GM12878 (cell line): Measurements from ENCODE around the gene PLCG2. TPM values are rescaled to one million over a fixed set of nuclear protein-coding genes. Genes with fewer than 3 reads are reported as not detected.

ENCODE experiments used
- ATAC-seq: fragments of 200-7000 bp; cut with Tn5 transposase; 3 replicates; pipeline ENCODE4 v1.9.1; 2020; ENCODE audit warnings: mild to moderate bottlenecking, moderate library complexity
- BruUV-seq: library from RNA; stranded (reverse); fragments of 400-500 nt; replicated peaks from 2 replicates; lab custom pipeline; 2021; lab: Mats Ljungman, UMichigan
- CTCF ChIA-PET: fragments of 300-600 bp; sonication (Branson Sonifier 250); formaldehyde crosslinking; extraction: SDS; loops from one replicate; lab custom pipeline; 2021; ENCODE audit warnings: inconsistent platforms; lab: Yijun Ruan, JAX
- POLR2A ChIA-PET: fragments of 350-600 bp; formaldehyde crosslinking; extraction: SDS; loops from one replicate; lab custom pipeline; 2021; ENCODE audit warnings: inconsistent platforms; lab: Charles Lee
- RAD21 ChIA-PET: fragments of 300-600 bp; sonication (Branson Sonifier 250); formaldehyde crosslinking; loops from one replicate; lab custom pipeline; 2023; ENCODE audit warnings: antibody characterized with exemption; ENCODE audit not compliant: unreplicated experiment; lab: Charles Lee
- SMC1A ChIA-PET: fragments of 300-600 bp; sonication (Branson Sonifier 250); formaldehyde crosslinking; loops from one replicate; lab custom pipeline; 2023; ENCODE audit not compliant: unreplicated experiment, uncharacterized antibody; lab: Charles Lee
- DNase-seq: peaks from one replicate; pipeline ENCODE4 v3.0.0-alpha.2; 2011; ENCODE audit warnings: low read depth, low spot score
- FAIRE-seq: peaks from 3 replicates; lab custom pipeline; 2011; peaks lifted over from hg19 to GRCh38; lab: Jason Lieb, UNC
- H2AFZ ChIP-seq: 2 replicates; pipeline ENCODE4 v1.6.0; 2011; ENCODE audit warnings: low read depth, low read length, control low read depth; ENCODE audit not compliant: control insufficient read depth
- H3K27ac ChIP-seq: 2 replicates; pipeline ENCODE4 v1.5.1; 2011; ENCODE audit warnings: control low read depth; ENCODE audit not compliant: control insufficient read depth, insufficient read depth
- H3K27me3 ChIP-seq, 2 experiments: replicated peaks in 1 of 2; 2 replicates each; pipeline versions ENCODE4 v1.6.0 to v1.6.1; 2011; ENCODE audit warnings: low read length in 1 of 2; ENCODE audit not compliant: control insufficient read depth in 2 of 2, insufficient read depth in 2 of 2
- H3K36me3 ChIP-seq, 2 experiments: 2 replicates each; pipeline ENCODE4 v1.5.1; 2011; ENCODE audit warnings: low read length in 1 of 2; ENCODE audit not compliant: control insufficient read depth in 2 of 2, insufficient read depth in 2 of 2
- H3K4me1 ChIP-seq: 2 replicates; pipeline ENCODE4 v1.6.1; 2011; ENCODE audit warnings: mild to moderate bottlenecking, low read length, moderate library complexity, mixed read lengths; ENCODE audit not compliant: control insufficient read depth, insufficient read depth
- H3K4me2 ChIP-seq: 2 replicates; pipeline ENCODE4 v1.6.0; 2011; ENCODE audit warnings: control low read depth; ENCODE audit not compliant: control insufficient read depth, insufficient read depth
- H3K4me3 ChIP-seq: fragments of 200-600 bp; sonication (generic); 2 replicates; pipeline ENCODE4 v1.5.1; 2016
- H3K79me2 ChIP-seq: 2 replicates; pipeline ENCODE4 v1.6.0; 2011; ENCODE audit warnings: low read length; ENCODE audit not compliant: control insufficient read depth, insufficient read depth
- H3K9ac ChIP-seq: 2 replicates; pipeline ENCODE4 v1.8.0; 2011; ENCODE audit warnings: low read length, control low read depth, mixed read lengths; ENCODE audit not compliant: control insufficient read depth, insufficient read depth
- H3K9me3 ChIP-seq: replicated peaks from 3 replicates; pipeline ENCODE4 v1.5.1; 2011; ENCODE audit warnings: mild to moderate bottlenecking, low read length; ENCODE audit not compliant: control insufficient read depth, insufficient read depth
- H4K20me1 ChIP-seq: 2 replicates; pipeline ENCODE4 v1.6.0; 2011; ENCODE audit not compliant: control insufficient read depth, insufficient read depth
- HDAC2 ChIP-seq: fragments of 200-600 bp; sonication (generic); IDR thresholded peaks from 2 replicates; pipeline ENCODE4 v1.6.1; 2017
- PKNOX1 ChIP-seq: fragments of 450-650 bp; IDR thresholded peaks from 2 replicates; pipeline ENCODE4 v1.6.1; 2016; ENCODE audit warnings: mild to moderate bottlenecking
- RELB ChIP-seq: fragments of 450-650 bp; IDR thresholded peaks from 2 replicates; pipeline ENCODE4 v1.6.1; 2017; ENCODE audit warnings: low read depth, mild to moderate bottlenecking, moderate library complexity
- WGBS: methylation state at CpG from one replicate; pipeline ENCODE4 v1.1.6; 2016; ENCODE audit warnings: low lambda C conversion rate; ENCODE audit not compliant: insufficient replicate concordance, insufficient coverage; ENCODE audit errors: missing lambda C conversion rate; 5-methylcytosine and 5-hydroxymethylcytosine counted together
- in situ Hi-C: fragments of 300-500 bp; cut with MboI; formaldehyde crosslinking; loops from 9 replicates; pipeline ENCODE4 v1.14.3; 2018; ENCODE audit warnings: mixed read lengths
- intact Hi-C: fragments of 100-400 bp; cut with micrococcal nuclease; formaldehyde crosslinking; loops from one replicate; pipeline ENCODE4 v1.14.2; 2022; ENCODE audit not compliant: unreplicated experiment
- polyA plus RNA-seq, 11 experiments: library from polyadenylated mRNA; depleted of rRNA in 4 of 11; unstranded in 6 of 11; stranded (reverse) in 5 of 11; fragments of >200 nt; fragmentation: Nextera tagmentation in 4 of 11; fragmentation: Illumina TruSeq in 1 of 11; extraction: Ambion mirVana in 4 of 11; extraction: Trizol in 1 of 11; gene quantifications; 1 replicate in 1 of 11; 2 replicates in 10 of 11; pipeline versions ENCODE4 v1.2.1 to v1.2.3, GENCODE V29; 2011 to 2016; ENCODE audit warnings: inconsistent platforms in 2 of 11, missing spikeins in 2 of 11, low read depth in 1 of 11
- total RNA-seq, 4 experiments: library from RNA; depleted of rRNA in 3 of 4; stranded (reverse); fragments of >200 nt in 3 of 4; fragmentation: Illumina TruSeq in 1 of 4; extraction: Trizol in 1 of 4; gene quantifications; 2 replicates each; pipeline versions ENCODE4 v1.2.1 to v1.2.3, GENCODE V29; 2013 to 2021

PLCG2 gene
- total and polyA plus RNA-seq, 10 of the 15 experiments (the other 5 are each of a cell fraction or from before 2014, with no cell fraction given): 47.6 to 256 (median 149) TPM

DNA sequence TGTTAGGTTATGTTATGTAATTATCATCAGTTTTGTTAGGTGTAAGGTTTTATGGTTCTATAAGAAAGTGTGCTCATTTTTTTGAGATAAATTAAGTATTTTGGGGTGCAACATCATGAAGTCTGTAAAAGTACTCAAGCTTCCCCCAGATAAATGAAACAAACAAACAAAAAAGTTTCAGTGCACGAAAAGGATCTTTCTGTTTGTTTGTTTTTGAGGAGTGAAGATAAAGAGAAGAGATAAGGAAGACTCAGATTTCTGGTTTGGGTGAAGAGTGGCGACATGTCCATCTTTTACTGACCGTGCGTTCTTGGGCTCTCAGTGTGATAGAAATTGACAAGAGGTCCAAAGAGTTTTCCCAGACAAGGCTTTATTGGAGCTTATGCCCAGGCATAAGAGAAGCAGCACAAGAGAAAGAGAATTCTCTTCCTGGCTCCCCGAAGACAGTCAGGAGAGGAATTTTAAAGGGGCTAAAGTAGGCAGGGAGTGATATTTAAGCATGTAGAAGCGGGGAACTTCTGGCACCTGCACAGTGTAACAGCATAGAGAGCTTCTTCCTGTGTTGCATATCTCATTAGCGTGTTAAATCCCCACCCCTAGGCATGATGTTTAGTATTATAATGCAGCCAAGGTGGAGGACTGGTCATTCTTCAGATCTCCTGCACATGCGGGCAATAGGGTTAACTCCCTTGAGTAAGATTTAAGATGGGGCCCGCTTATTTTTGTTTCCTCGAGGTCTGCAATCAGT is 71.3 kb downstream of the PLCG2 start (continued):
- no peak for TF ChIP-seq HDAC2
- no peak for TF ChIP-seq PKNOX1

DNA sequence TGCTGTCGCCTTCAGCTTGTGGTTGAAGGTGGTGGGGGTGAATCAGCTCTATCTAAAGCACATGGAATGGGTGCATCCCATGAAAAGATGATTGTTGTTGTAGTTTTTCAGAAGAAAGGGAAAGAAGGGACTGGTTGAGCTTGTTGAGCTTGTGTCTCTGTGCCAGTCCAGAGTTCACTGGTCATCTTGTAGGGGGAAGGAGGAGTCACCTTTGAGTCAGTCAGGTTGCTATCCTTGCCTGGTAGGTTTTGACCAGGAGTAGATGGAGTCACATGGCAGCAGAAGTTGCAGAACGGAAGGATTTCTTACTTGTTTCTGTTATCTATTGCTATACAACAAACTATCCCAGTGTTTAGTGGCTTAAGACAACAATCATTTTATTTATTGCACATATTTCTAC is 73.3 kb downstream of the PLCG2 start:
- no peak for FAIRE-seq
- 100% methylated on average over 2 of the region's 2 CpGs for WGBS
- ChIA-PET SMC1A (interaction anchor here (1.1 to 4.0 kb wide), 6 partner anchors 10 to 71 kb away, joined by 3 to 14 read pairs (median 7); no protein-coding TSS in a partner anchor), CTCF (interaction anchor here (1.0 to 1.6 kb wide), 5 partner anchors 14 to 122 kb away, joined by 3 to 10 read pairs (median 4); no protein-coding TSS in a partner anchor), RAD21 (interaction anchor here (1.0 to 1.6 kb wide), 3 partner anchors 12 to 113 kb away, joined by 3 to 4 read pairs (median 4); no protein-coding TSS in a partner anchor), POLR2A (interaction anchor here (1.2 kb wide), 1 partner anchor 56 kb away, joined by 3 read pairs; no protein-coding TSS in a partner anchor)
- H3K4me1 ChIP-seq: no peaks in the 10 kb centered on the region; the same call in 1 of the 2 replicates
- H3K36me3 ChIP-seq: peaks cover 26 to 47% of the 10 kb centered on the region in 2 experiments
- DNase-seq: no peak
- TF ChIP-seq PKNOX1 (no peak), RELB (no peak)
- H3K79me2 ChIP-seq: peaks cover 51% of the 10 kb centered on the region
- intact Hi-C loops: no loop called here
- no peak overlapping the region for H3K4me2 ChIP-seq
- peaks cover 11% of the 10 kb centered on the region for H4K20me1 ChIP-seq
- in situ Hi-C loops: no loop called here
- H2AFZ ChIP-seq: no peak overlapping the region
- H3K9me3 ChIP-seq: no peaks in the 10 kb centered on the region
- H3K27ac ChIP-seq: no peak overlapping the region
- H3K4me3 ChIP-seq: no peak overlapping the region
- ATAC-seq: no peak
- no TSS peak for BruUV-seq
- H3K9ac ChIP-seq: no peak overlapping the region
- no peaks in the 10 kb centered on the region for H3K27me3 ChIP-seq
